Effector memory CD8-positive, alpha-beta T cell (primary cell): Measurements from ENCODE around the gene HTR2B.

Experiments used
- ATAC-seq: fragments of 150-1000 bp; cut with Tn5 transposase; replicated peaks from 2 replicates; pipeline ENCODE4 v1.10.0; 2021; ENCODE audit warnings: mild to moderate bottlenecking, moderate library complexity
- DNase-seq, 3 experiments: peaks; one replicate each; pipeline ENCODE4 v3.0.0; 2021
- H3K27ac Mint-ChIP-seq, 2 donors: one replicate each; pipeline ENCODE4 v1.8.0; 2022; ENCODE audit warnings: mild to moderate bottlenecking in 2 of 2, mixed read lengths in 2 of 2, moderate library complexity in 2 of 2
- H3K27me3 Mint-ChIP-seq, 2 donors: one replicate each; pipeline ENCODE4 v1.8.0; 2022; ENCODE audit warnings: mixed read lengths in 2 of 2
- H3K36me3 Mint-ChIP-seq: one replicate; pipeline ENCODE4 v1.8.0; 2022; ENCODE audit warnings: mild to moderate bottlenecking, moderate library complexity, mixed read lengths; ENCODE audit not compliant: insufficient read depth
- H3K4me1 Mint-ChIP-seq, 2 donors: one replicate each; pipeline ENCODE4 v1.8.0; 2022; ENCODE audit warnings: low read depth in 2 of 2, mixed read lengths in 2 of 2
- H3K4me3 Mint-ChIP-seq, 2 donors: one replicate each; pipeline ENCODE4 v1.8.0; 2022; ENCODE audit warnings: mild to moderate bottlenecking in 2 of 2, mixed read lengths in 2 of 2, moderate library complexity in 2 of 2
- H3K9me3 Mint-ChIP-seq, 2 donors: one replicate each; pipeline ENCODE4 v1.8.0; 2022; ENCODE audit warnings: mixed read lengths in 2 of 2

The HTR2B gene

GRCh38 chr2:231058761-231059550 is 65.9 kb downstream of the HTR2B start:
- no peak for DNase-seq
- Mint-ChIP-seq H3K27me3 (peaks cover 5 to 6% of the 10 kb centered on the region in 2 donors), H3K27ac (peak overlapping the region in 1 of 2 donors; percentile 99), H3K9me3 (no peaks in the 10 kb centered on the region), H3K4me3 (peak overlapping the region; percentile 90 to 94), H3K36me3 (peaks cover 32% of the 10 kb centered on the region), H3K4me1 (peaks cover 26 to 34% of the 10 kb centered on the region in 2 donors)
- no peak for ATAC-seq
